NCI-H510A treated with DMSO at 0.1 percent for 48 hours (cell line): ENCODE data around the gene NRXN3.
A peak's percentile ranks its signal among the peaks of the same experiment; 100 is the strongest.
"Not testable (repeated sequence)": the region's sequence is repeated elsewhere in the genome, so short reads cannot be mapped to it uniquely, and the experiment has no call there.

ENCODE experiments used
- DNase-seq: peaks from one replicate; lab custom pipeline; 2025; lab: John Stamatoyannopoulos, UW

The NRXN3 gene

DNA sequence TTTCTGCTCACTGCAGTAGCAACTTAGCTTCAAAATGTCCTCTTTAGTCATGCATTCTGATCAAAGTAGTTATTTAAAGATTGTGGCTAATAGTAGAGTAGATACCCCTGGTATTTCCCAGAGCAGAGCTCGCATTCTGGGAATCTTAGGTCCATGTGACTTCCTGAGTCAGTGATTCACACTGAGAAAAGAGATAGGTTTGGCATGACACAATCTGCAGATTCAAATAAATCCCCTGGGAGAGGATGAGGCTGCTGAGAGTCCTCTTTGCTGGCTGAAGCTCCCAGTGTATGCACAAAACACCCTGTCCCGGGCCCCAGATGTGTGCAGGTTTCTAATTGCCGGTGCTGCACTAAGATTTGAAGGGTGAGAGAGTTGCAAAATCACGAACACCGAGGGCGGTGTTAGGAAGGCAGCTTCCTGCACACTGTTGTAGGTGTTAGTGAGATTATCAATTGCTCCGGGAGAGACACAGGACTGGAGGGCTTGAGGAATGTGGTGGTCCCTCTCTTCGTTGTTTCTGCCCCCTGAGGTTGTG is 233.2 kb downstream of the NRXN3 start:
- no peak for DNase-seq

DNA sequence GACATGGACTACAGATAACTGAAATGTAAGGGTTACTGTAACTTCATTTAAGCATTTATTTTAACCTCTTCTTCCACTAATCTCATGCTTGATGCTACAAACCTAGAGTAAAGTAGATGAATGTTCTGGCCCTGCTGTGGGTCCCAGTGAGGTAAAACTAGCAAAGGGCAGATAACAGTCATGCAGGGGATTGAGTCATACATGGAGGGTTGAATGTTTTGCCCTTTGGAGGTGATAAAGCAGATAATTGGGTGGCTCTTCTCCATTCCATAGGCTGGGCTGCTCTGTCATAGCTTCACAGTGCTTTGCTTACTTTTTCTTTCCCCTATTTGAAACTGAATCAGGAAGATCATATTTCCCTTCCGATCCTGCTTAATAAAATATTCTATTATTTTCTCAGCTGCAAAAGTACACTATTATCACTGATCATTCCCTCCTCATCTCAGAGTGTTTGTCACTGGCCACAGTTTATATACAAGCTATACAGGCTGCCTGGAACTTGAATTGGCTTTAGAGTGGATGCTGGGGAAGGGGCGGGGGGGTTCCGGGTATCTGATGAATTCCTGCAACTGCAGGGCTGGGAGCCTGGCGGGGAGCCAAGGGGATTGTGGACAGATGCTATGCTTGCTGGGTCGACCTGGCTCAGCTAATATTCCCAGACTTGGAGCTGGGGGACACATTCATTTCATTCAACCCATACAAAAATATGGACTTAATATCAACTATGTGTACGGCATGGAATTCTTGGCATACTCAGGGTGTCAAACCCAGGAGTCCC is 235.1 kb downstream of the NRXN3 start:
- DNase-seq = peak; percentile 36

DNA sequence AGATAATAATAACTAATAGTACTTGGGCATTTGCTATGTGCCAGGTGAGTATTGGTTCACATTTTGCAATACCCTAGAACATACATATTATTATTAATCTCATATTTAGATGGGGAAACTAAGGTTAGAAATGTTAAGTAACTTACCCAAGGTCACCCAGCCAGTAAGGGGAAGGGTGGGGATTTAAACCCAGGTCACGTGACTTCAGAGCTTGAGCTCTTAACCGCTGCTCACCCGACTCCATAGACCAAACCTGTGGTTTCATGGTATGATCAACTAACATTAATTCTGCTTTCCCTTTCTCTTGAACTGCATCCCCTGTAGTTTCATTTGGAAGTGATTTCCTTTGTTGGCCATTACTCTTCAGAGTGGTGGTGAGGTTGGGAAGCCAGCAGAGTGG is 242.3 kb downstream of the NRXN3 start:
- no peak for DNase-seq

DNA sequence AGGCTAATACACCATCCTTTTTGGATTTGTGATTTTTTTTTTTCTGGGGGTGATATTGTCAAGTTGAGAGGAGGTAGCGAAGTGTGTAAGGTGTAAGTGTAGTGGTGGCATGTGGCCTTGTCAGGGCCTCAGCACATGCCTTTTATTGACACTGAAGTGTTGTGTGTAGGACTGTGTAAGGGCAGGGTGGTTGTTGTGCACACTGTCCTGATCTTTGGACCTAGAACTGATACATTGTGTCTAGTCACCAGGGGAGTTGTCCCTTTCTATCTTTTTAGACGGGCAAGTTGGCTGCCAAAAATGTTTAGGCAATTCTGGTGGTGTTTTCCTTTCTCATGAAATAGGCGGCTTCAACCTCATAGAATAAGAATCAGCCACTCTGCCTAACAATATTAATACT is 244.0 kb downstream of the NRXN3 start:
- DNase-seq = no peak

DNA sequence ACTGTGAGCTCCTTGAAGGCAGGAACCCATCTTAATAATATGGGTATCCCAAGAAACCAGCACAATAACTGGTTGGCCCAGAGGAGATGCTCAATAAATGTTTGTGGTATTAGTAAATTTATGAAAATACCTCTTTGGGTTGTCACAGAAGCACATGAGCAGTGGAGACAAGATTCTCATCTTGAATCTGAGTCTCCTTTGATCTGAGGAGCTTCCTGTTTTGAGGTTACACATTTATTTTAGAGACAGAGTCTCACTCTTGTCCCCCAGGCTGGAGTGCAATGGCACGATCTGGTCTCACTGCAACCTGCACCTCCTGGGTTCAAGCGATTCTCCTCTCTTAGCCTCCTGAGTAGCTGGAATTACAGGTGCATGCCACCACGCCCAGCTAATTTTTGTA is 247.4 kb downstream of the NRXN3 start:
- no peak for DNase-seq

DNA sequence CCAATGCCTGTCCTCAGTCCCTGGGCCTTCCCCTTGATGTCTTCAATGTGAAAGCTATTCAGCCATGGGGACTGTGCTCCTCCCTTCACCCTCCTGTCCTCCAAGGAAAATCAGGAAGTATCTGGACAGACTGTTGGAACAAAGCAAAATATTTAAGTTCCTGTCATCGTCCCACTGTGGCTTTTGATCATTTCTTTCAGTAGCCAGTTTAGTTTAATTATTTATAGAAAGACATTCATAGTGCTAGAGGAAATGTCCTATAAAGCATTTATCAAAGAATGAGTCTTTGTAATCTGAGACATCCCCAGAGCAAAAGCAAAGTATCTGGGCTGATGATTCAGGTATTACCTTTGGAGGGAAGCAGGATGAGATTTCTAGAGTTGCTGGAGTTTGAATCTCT is 254.1 kb downstream of the NRXN3 start:
- no peak for DNase-seq

DNA sequence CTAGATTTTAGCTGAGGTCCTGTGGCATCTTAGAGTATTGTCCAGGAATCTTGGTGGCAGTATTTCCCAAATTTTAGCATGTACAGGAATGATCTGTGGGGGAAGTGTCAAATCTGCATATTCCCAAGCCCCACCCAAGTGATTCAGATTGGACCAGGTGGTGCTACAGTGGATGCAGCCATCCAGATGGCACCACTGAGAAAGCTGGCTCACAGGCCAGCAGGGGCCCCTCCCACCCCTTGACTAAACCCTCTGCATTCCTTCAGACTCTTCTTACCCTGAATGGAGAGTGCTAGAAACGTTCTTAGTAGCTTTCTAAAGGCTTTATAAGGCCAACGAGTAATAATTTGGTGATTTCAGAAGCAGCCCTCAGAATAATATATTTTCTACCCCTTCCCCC is 255.2 kb downstream of the NRXN3 start:
- DNase-seq = no peak

DNA sequence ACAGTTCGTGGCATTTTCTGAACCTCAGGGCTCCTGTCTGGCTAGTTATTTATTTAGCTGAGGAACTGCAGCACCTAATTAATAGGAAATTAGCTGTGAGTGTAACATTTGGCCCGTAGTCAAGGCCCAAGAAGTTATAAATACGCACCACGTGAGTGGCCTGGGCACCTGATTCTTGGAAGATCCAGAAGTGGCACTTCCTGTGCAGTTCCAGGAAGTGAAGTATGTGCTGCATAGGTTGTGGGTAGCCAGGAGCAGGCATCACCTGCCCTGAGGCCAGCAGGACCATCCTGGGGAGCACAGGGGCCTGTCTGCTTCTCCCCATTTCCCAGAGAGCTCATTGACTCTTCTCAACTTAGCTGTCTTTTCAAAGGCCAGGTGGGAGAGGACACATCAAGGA is 255.6 kb downstream of the NRXN3 start:
- DNase-seq = no peak

DNA sequence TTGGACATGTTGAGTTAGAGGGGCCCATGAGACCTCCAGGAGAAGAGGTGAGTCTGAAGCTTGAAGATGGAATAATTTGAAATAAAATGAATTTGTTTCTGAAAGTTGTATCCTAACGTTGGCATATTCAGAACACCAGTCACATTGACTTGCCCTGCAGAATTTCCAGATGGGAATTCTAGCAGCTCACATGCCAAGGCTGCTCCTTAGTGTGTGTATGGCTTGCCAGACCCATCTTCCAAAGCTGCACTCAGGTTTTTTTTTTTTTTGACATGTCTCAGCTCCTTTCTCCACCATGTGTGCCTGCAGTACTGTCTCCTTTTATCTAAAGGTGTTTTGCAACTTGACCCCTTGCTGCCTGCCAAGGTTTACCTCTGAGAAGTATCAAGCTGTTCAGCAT is 261.9 kb downstream of the NRXN3 start:
- DNase-seq = no peak

DNA sequence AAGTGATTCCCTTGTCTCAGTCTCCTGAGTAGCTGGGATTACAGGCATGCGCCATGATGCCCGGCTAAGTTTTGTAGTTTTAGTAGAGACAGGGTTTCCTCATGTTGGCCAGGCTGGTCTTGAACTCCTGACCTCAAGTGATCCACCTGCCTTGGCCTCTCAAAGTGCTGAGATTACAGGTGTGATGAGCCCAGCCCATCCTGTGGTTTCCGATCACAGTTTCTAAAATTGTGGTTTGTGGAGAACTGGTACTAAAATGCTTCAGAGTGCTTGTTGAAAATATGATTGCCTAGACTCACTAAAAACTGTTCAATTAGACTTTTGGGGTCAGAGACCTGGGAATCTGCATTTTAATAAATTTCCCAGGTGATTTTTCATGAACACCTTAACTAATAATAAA is 267.3 kb downstream of the NRXN3 start:
- not testable (repeated sequence) for DNase-seq

DNA sequence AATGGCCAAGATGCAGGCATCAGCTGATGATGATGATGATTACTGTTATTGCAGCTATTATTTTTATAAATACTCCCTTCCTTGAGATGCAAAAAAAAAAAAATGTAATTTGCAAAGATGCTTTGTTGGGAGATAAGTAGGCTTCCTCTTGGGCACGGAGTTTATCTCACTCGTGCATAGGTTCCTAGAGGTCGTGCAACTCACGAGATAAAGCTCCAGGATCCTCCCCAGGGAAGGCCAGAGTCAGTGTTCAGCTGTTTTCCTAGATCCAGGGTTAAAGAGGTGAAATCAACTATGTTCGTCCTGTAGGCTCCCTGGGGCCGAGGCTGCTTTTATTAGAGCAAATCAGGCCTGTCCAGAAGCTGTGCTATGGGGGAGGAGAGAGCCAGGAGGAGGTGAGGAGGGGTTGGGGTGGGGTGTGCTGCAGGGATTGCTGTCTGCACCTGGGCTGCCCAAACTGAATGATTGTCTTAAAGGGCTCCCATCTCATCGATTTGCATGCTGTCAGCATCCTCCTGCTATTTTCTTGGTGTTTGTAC is 270.3 kb downstream of the NRXN3 start:
- DNase-seq = no peak

DNA sequence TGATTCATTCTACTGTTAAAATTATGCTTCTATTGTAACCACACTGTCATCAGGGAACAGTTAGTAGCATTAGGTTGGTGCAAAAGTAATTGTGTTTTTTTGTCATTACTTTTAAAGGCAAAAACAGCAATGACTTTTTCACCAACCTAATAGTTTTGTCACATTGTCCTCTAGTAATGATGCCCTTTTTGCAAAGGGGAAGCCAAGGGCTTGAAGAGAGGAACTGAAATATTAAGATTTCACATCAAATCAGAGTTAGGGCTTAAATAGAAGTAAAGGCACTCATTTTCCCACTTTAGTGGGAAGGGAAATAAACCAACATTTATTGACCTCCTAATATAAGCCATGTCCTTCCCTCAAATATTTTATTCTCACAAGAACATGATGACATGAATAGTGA is 273.7 kb downstream of the NRXN3 start:
- DNase-seq = no peak

DNA sequence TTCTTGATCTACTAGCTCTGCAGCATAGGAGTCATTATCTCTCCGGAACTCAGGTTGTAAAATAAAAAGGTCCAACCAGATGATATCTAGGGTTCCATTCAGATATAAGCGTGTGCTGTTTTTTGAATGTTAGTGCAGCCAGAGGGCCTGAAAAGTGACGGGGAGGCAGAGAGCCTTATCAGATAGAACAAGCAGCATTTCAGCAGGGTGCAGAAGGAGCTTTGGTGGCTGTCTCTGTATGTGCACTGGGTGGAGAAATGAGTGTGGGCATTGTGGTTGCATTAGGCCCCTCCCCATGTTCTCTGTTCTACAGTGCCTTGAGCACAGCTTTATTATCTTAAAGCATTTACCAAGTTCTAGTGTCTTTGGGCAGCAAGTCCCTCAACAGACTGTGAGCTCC is 275.1 kb downstream of the NRXN3 start:
- no peak for DNase-seq

DNA sequence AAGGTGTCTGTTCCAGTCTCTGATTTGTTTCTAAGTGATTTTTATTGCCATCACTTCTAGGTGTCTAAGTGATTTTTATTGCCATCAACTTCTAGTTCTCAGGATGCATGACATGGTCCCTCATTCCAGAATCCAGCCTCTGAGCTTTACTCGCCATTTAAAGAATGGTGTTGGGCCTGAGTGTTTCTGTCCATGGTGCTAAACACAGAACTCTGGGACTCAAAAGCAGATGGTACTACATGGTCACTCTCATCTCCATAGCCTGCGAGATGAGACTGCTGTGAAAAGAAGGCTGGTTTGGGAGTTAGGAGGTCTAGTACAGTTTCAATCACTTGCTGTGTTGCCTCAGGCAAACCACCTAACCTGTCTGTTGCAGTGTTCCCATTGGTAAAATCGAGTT is 276.6 kb downstream of the NRXN3 start:
- DNase-seq = no peak

DNA sequence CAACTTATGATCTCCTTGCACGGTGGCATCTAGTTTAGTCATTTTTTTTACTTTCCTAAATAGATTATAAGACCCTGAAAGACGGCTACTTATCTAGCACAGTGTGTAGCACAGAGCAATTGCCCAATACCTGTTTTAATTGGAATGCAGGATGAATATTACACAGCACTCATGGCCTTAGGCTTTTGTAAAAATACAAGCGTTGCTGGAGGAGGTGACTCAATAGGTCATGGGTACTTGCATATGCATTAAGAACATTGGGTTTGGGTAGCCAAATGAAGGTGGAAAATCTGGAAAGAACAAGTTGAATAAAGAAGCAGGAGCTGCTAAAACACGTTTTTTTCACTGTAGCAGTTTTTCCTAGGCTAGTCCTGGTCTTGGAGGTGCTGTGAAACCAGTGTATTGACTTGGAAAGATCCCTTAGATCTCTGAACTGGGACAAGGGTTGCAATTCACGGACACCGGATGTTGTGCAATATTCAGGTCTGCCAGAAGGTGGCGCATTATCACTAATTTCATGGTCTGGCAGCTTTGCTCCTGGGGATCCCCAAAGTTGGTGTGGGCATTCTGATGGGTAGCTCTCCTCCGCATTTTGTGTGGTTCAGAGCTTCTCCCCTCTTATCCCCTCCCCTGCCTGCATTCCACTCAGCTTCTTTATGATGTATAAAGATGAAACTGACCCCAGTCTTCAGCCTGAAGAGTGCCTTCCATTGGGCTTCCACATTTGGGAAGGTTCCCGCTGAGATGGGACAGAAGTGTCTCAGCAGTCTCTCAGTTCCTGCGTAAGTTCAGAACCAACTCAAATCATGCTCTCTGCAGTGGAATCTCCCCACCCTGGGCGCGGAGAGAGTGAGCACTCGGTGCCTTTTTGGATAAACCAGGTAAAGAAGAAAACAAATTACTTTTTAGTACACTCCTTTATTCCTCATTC is 278.3 kb downstream of the NRXN3 start:
- peak; percentile 82 for DNase-seq

DNA sequence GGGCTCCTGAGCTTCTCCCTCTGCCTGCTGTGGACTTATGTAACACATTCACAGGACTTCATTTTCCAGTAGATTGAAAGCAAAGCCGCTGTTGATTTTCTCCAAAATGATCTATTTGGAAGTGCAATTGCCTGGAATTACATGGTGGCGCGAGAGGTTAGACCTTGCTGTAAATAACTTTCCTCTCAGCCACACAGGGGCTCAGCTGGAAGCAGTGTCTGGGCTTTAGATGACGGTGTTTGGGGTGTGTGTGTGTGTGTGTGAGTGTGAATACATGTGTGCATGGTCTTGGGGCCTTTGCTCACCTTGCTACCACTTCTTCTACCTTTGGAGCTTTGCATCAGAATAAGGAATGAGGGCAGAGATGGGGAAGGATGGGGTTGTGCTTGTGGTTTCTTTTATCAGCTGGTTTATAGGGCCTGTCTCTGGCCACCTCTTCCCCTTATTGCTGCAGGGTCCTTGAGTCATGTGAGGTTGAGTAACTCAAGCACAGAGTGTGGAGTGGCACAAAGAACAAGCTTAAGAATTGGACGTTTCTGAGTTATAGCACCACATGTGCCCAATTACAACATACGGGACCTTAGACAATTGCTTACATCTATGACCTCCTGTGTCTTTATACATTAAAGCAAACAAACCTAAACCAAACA is 280.6 kb downstream of the NRXN3 start:
- no peak for DNase-seq

DNA sequence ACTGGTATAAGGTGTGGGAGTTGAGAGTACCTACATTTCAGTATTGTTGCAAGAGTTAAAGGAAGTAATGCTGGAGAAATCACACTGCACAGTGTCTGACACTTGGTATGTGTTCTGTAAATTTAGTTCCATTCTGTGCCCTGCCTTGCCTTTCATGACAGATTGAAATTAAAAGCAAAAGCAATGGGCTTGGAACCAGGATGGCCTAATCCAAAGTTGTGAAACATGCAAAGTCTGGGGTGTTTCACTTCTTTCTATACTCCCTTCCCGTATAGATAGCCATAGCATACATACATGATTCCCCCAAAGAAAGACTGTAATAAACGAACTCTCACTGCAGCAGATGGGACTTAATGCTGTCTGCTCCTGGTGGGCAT is 281.1 kb downstream of the NRXN3 start:
- DNase-seq = no peak

DNA sequence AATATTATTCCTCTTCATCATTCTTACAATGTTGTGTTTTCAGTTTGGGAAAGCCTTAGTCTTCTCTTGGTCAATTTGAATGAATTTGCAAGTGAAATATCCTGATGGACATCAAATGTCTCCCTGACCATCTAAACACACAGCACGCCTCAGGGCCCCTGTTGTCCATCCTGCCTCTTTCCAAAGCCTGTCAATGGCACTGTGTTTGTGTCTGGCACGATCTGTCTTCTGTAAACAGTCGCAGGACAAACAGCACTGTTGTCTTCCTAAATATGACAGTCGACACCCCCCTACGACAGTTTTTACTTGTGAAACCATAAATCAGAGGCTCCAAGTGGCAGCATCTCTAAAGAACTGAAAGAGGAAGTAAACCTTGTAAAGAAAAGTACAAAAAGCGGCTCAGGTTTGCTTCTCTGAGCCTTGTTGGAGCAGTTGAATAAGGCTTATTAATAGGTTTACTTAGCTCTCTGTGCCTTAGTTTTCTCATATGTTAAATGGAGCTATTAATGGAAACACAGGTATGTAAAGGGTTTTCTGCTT is 285.8 kb downstream of the NRXN3 start:
- DNase-seq = no peak

DNA sequence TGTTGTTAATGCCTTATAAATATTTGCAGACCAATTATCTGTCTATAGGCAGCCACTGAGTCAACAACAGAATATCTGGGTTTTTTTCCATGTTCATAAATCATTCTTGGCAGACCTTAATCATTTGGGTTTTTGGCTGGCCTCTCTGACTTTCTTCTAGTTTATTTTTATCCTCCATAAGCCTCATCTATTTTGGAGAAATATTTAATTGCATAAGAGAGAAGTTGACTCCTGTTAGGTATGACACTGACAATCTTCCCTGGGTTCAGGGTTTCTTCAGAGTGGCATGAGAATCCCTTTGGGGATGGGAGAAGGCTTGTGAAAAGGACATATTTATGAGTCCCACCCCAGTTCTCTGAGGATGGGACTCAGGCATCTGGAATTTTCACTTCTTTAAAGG is 299.8 kb downstream of the NRXN3 start:
- no peak for DNase-seq

DNA sequence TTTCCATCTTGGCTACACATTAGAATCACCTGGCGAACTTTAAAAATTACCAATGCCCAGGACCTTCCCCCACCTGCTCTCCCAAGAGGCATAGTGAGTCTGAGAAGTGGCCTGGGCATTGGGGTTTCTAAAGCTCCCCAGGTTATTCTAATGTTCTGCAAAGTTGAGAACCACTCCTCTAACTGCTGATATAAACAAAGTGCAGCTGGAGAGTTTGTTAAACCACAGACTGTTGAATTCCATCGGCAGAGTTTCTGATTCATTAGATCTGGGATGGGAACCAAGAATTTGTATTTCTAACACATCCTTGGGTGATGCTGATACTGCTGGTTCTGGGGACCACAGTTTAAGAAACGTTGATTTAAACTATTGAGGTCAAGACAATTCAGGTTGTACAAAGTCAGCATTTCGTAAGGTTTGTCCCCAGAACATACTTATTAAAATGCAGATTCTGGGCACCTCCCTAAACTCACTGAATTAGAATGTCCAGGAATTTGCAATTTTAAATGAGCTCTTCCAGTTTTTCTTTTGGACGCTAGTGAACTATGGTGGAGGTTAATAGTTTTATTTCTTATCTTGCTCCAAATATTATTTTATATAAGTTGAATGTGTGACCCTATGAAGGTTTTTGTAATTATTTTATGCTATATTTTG is 309.1 kb downstream of the NRXN3 start:
- DNase-seq = no peak

DNA sequence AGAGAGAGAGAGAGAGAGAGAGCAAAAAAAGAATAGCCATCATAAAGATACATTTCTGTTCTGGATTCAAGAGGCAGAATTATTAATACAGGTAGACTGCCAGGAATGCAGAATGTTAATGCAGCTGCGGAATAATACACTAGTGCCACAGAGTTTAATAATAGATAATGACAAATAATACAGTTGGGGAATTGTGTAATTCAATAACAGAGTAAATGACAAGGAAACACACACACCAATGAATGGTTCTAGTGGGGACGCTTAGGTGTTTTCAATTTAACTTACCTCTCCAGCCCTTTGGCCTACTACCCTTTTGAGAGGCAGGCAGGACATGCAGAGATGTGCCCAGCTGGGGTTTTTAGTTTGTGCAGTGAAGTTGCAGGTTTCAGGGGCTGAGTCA is 313.9 kb downstream of the NRXN3 start:
- no peak for DNase-seq

DNA sequence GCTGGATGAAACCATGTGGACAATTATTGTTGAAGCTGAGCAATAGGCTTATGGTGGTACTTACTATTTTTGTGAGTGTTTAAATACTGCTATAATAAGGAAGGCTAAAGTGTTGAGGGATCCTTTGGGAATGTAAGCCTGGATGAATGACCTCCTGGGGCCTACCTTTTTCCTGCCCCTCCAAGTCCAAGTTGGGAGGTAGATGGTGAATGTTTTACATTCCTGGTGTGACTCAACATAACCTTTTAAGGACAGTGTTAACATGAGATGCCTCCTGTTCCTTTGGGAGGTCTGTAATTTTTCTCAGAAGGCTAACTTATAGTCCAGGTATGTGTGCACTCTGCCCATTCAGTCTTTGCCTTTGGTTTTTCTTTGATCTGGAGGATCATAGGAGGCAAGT is 315.9 kb downstream of the NRXN3 start:
- no peak for DNase-seq
